IPS-15b (cell line): ENCODE results near the gene LY6G6C.

Experiments
- H3K27me3 ChIP-seq: one replicate; pipeline ENCODE4 v1.6.1; 2013; ENCODE audit warnings: low read length; ENCODE audit not compliant: control insufficient read depth, insufficient read depth
- H3K36me3 ChIP-seq: one replicate; pipeline ENCODE4 v1.6.1; 2013; ENCODE audit warnings: low read length; ENCODE audit not compliant: control insufficient read depth, insufficient read depth
- H3K4me1 ChIP-seq: one replicate; pipeline ENCODE4 v1.6.1; 2013; ENCODE audit warnings: mild to moderate bottlenecking, low read length; ENCODE audit not compliant: control insufficient read depth, insufficient read depth
- H3K4me3 ChIP-seq: one replicate; pipeline ENCODE4 v1.5.1; 2013; ENCODE audit warnings: low read depth, low read length
- H3K9ac ChIP-seq: one replicate; pipeline ENCODE4 v1.6.1; 2013; ENCODE audit warnings: low read depth, mild to moderate bottlenecking, low read length
- H3K9me3 ChIP-seq: one replicate; pipeline ENCODE4 v1.6.1; 2013; ENCODE audit warnings: mild to moderate bottlenecking, low read length; ENCODE audit not compliant: control insufficient read depth, insufficient read depth

LY6G6C gene, protein sequence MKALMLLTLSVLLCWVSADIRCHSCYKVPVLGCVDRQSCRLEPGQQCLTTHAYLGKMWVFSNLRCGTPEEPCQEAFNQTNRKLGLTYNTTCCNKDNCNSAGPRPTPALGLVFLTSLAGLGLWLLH

DNA sequence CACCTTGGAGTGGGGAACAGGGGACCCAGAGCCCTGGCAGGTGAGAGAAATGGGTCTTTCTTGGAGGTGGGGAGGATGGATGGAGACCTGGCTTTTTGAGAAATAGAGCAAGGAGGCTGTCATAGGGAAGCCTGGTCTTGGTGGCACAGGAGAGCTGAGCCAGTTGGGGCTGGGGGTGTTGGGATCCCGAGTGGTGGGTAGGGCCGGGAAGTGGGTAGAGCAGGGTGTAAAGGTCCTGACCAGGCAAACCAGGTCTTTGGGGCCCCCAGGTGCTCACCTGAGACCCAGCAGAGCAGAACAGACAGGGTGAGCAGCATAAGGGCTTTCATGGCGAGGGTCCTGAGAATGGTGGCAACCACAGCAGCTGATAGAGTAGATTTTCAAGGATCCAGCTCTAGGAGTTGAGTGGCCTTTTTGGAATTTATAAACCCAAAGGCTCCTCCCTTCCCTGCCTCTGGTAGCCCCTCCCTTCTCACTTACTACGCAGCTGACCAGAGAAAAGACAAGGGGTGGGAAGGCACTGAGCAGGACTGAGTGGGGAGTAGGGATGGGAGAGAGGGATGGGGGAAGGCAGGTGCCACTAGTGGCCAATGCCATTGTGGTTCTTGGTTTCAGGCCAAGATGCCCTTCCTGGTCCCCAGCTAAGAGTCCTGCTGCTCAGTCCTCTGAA, at the start of gene LY6G6C:
LY6G6C (minus strand) TSS at position 396 of the 670 bp plus-strand sequence; CDS start at position 329, 67 bp downstream.
- Histone ChIP-seq H3K9me3 (no peaks in the 10 kb centered on the region), H3K9ac (no peak within 1 kb of the TSS), H3K27me3 (no peaks in the 10 kb centered on the region), H3K36me3 (no peaks in the 10 kb centered on the region), H3K4me1 (peaks cover 9% of the 10 kb centered on the region), H3K4me3 (no peak within 1 kb of the TSS)

DNA sequence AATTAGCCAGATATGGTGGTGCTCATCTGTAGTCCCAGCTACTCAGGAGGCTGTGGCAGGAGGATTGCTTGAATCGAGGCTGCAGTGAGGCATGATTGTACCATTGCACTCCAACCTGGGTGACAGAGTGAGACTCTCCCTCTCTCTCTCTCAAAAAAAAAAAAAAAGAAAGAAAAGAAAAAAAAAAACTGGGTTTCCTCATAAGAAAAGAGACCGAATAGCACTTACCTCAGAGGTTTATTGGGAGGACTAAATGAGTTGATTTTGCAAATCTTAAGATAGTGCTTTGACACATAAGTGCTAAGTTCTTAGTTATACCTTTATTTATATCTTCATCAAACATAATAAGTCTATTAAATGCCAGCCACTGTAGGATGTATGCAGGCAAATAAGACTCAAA, 49.3 kb upstream of the LY6G6C start:
- Histone ChIP-seq H3K4me3 (no peak overlapping the region), H3K9ac (no peak overlapping the region), H3K9me3 (no peaks in the 10 kb centered on the region), H3K27me3 (no peaks in the 10 kb centered on the region), H3K36me3 (no peaks in the 10 kb centered on the region), H3K4me1 (no peaks in the 10 kb centered on the region)

DNA sequence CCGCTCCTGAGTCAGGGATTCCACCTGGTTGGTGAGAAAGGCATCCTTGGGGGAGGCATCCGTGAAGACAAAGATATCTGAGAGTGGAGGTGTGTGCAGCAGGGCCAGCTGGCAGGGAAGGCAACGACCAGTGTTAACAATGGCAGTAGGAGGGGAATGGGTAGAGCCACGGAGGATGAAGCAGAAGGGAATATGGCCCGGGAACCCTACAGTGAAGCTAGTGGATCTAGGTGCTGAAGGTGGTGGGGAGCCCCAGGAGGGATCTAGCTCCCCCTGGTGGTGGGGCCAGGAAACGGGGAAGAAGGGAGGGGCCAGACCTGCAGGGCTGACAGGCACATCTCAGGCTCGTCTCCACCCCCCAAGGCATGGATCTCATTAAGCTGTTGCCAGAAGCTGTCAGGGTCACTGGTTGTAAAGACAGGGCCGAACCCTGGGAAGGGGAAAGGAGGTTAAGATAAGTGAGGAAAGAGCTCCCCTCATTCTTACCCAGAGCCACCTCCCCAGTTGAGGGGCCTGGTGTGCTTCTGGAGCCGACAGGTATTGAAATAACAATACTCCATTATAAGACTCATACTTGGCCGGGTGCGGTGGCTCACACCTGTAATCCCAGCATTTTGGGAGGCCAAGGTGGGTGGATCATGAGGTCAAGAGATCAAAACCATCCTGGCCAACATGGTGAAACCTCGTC, 48.3 kb upstream of the LY6G6C start:
- no peak overlapping the region for H3K4me3 ChIP-seq
- no peaks in the 10 kb centered on the region for H3K36me3 ChIP-seq
- no peaks in the 10 kb centered on the region for H3K4me1 ChIP-seq
- H3K27me3 ChIP-seq = no peaks in the 10 kb centered on the region
- no peaks in the 10 kb centered on the region for H3K9me3 ChIP-seq
- no peak overlapping the region for H3K9ac ChIP-seq

DNA sequence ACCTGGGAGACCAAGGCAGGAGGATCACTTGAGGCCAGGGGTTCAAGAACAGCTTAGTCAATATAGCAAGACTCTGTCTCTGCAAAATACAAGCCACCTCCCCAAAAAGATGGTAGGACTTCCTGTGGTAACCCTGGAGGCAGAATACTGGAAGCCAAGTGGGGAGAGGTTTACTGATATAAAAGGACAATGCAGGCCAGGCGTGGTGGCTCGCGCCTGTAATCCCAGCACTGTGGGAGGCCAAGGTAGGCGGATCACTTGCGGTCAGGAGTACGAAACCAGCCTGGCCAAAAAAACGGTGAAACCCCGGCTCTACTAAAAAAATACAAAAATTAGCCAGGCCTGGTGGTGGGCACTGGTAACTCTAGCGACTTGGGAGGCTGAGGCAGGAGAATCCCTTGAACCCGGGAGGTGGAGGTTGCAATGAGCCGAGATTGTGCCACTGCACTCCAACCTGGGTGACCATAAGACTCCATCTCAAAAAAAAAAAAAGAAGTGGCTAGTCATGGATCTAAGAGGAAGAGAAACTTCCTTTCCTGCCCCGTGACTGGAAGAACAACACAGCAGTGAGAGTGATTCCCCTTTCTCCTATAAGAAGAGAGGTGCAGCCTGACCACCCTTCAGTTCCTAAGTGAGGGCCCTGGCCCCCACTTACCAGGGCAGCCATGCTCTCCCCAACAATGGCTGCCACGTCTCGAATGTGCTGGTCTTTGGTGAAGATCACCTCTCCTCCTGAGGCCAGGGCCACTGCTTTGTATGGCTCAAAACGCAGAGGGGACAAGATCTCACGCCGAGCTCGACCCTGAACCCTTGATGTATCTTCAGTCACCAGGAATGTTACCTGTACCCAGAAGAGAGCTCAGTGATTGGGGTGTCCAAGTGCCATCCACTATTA, 47.1 kb upstream of the LY6G6C start:
- no peaks in the 10 kb centered on the region for H3K27me3 ChIP-seq
- no peak overlapping the region for H3K4me3 ChIP-seq
- H3K36me3 ChIP-seq = no peaks in the 10 kb centered on the region
- no peaks in the 10 kb centered on the region for H3K9me3 ChIP-seq
- no peaks in the 10 kb centered on the region for H3K4me1 ChIP-seq
- no peak overlapping the region for H3K9ac ChIP-seq

DNA sequence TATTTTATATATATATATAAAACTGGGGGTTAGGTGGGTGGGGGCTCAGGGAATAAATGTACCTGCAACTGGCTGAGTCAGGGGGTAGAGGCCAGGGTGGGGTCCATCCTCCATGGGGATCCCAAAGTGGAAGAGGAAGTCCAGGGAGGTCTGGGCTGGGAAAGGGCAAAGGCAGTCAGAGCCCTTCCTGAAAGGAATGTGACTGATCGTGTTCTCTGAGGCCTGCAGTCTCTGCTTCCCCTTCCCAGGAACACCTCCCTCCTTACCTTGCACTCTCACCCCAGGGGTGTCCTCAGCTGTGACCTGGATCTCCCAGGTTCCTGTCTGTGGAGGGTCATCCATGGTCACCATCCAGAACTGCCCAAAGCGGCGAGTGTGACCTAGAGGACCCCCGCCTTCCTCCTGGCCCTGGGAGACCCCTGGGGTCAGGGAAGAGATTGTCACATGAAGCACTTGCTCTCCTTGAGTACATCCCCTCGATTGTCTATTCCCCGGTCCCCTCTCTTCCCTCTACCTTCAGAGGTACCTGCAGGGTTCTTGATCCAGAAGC, 45.6 kb upstream of the LY6G6C start:
- H3K4me3 ChIP-seq = no peak overlapping the region
- no peaks in the 10 kb centered on the region for H3K9me3 ChIP-seq
- H3K4me1 ChIP-seq = peaks cover 5% of the 10 kb centered on the region
- H3K9ac ChIP-seq = no peak overlapping the region
- peaks cover 5% of the 10 kb centered on the region for H3K36me3 ChIP-seq
- no peaks in the 10 kb centered on the region for H3K27me3 ChIP-seq

DNA sequence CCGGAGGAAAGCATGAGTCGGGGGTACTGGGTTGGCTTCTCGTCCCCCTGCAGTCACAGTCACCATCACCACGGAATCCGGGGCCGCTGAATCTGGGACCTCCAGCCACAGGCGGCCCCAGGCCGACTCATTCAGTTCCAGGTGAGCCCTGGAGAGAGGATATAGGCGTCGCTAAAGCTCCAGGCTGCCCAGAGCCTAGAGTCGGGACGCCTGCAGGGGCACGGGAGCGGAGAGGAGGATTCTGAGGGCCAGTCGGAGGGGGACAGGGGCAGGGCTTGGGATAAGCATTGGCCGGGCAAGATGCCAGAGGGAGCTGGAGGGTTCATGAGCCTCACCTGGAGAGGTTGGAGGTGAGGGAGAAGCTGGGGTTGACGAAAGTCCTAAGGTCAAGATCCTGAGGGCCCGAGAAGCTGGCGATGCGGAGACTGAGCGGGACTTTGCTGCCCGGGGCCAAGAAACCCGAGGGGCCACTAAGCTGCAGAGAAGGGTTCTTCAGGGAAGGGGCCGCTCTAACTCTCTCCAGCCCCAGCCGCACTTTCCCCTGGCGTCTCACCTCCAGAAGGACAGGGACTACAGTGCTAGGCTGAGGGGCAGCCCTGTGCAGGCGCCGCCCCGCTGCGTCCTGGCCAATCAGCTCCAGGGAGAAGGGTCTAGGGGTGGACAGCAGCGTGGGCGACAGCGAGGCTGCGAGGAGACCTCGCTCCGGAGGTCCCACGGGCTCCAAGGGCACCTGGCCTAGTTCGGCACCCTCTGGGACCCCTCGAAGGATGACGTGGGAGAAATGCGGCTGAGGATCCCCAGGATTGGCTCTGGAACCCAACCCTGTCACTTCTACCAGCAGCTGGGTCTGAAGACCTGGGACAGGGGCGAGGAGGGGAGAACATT, 44.6 kb upstream of the LY6G6C start:
- no peak overlapping the region for H3K9ac ChIP-seq
- no peaks in the 10 kb centered on the region for H3K27me3 ChIP-seq
- H3K9me3 ChIP-seq = no peaks in the 10 kb centered on the region
- peak overlapping the region; percentile 24 for H3K4me3 ChIP-seq
- peaks cover 5% of the 10 kb centered on the region for H3K4me1 ChIP-seq
- peaks cover 13% of the 10 kb centered on the region for H3K36me3 ChIP-seq

DNA sequence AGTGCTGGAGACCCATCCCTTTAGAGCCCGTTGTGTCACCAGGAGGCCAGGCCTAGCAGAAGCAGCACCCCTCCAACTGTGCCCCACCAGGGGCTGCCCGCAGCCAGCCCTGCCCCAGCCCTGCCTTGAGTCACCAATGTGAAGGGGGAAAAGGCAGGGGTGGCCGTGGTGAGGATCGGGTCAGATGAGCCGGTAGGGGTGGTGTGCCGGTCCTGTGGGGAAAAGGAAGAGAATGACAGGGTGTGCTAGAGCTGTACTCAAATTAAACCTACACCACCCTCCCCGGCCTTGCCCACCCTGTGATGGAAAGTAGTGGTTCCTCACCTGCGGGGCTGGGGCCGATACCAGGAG, 44.0 kb upstream of the LY6G6C start:
- peaks cover 15% of the 10 kb centered on the region for H3K36me3 ChIP-seq
- H3K4me3 ChIP-seq = no peak overlapping the region
- H3K9me3 ChIP-seq = no peaks in the 10 kb centered on the region
- H3K27me3 ChIP-seq = no peaks in the 10 kb centered on the region
- H3K4me1 ChIP-seq = peaks cover 5% of the 10 kb centered on the region
- no peak overlapping the region for H3K9ac ChIP-seq

DNA sequence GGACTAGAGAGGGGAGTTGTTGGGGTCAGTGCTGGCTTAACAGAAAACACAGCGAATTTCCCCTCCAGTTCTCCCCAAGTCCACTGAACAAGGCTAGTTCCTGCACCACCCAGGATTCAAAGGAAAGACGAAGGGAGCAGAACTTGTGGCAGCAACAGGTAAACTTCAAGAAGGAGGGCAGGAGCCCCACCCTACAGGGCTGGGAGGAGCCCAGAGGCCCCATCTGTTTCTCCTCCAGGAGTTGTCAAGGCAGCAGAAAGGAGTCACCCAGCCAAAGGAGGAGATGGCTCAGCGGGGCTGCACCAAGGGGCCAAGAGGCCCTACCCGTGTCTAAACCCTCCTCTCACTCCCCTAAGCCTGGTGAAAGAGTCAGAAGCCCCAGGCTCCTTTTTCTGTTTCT, 42.7 kb upstream of the LY6G6C start:
- Histone ChIP-seq H3K9ac (no peak overlapping the region), H3K36me3 (peaks cover 24% of the 10 kb centered on the region), H3K9me3 (no peaks in the 10 kb centered on the region), H3K4me1 (peaks cover 5% of the 10 kb centered on the region), H3K27me3 (no peaks in the 10 kb centered on the region), H3K4me3 (no peak overlapping the region)

DNA sequence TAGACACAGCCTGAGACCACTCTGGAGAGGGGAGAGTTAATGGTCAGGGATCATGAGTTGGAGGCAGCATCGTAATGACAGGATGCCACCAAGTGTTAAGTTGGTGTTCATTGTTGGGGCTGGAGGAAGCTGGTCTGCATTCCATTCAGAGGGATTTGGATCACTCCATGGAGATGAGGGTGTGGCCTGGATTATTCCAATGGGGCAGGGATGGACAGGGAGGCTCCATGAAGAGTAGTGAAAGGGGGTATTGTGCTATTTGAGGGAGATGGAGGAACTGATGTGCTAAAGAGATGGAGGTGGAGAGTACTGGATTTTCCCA, 42.0 kb upstream of the LY6G6C start:
- H3K9me3 ChIP-seq = no peaks in the 10 kb centered on the region
- H3K4me3 ChIP-seq = no peak overlapping the region
- peaks cover 24% of the 10 kb centered on the region for H3K36me3 ChIP-seq
- H3K4me1 ChIP-seq = peaks cover 5% of the 10 kb centered on the region
- no peak overlapping the region for H3K9ac ChIP-seq
- H3K27me3 ChIP-seq = no peaks in the 10 kb centered on the region

DNA sequence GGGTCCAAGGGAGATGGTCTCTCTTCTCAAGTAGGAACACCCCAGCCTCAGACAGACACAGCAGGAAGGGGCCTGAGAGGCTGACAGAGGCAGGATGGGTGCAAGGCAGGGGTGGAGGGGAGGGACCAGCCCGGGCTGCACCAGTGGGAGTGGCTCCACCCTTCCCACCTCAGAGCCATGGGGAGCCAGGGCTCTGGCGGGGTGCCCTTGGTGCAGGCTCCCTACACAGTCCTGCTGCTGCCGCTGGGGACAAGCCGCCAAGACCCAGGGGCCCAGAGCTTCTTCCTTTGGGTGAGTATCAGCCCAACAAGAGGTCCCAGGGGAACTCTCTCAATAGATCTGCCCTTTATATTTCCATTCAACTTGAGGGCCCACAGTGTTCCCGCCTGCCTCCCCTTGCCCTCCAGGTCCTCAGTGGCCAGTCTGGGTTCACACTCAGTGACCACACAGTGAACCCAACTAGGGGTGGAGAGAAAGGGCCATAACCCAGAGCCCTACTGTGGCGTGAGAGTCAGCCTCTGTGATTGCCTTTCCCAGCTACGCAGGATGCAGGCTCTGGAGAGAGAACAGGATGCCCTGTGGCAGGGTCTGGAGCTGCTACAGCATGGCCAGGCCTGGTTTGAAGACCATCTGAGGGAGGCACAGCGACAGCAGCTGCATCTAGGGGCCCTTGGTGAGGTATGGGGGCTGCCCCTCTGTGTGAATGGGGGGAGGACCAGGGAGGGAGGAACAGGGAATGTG, 41.5 kb upstream of the LY6G6C start:
- H3K9ac ChIP-seq = no peak overlapping the region

More for the DNA sequence above, 41.5 kb upstream of the LY6G6C start:
- no peak overlapping the region for H3K4me3 ChIP-seq
- H3K36me3 ChIP-seq = peaks cover 24% of the 10 kb centered on the region
- H3K27me3 ChIP-seq = no peaks in the 10 kb centered on the region
- H3K4me1 ChIP-seq = peaks cover 5% of the 10 kb centered on the region
- H3K9me3 ChIP-seq = no peaks in the 10 kb centered on the region
